ENCODE measurements around the gene SCRT2. TPM values are rescaled to one million over a fixed set of nuclear protein-coding genes. Genes with fewer than 3 reads are reported as not detected.

Gene SCRT2
- total RNA-seq, 1 experiment from 2014 or later = not detected

DNA sequence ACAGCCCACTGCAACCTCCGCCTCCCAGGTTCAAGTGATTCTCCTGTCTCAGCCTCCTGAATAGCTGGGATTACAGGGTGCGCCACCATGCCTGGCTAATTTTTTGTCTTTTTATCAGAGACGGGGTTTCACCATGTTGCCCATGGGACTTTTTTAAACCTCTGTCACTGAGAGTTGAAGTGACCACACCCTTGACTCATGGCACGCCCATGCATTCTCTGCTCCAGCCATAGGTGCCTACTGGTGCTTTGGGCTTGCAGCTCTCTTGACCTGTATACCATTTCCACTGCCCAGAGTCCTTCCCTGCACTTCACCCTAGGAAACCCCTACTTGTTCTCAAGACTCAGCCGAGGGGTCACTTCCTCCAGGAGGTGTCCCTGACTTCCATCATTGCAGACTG lies 2.4 kb upstream of the SCRT2 start:
- Histone ChIP-seq H3K27me3 (ENCODE audit: control insufficient read depth, insufficient read depth, low read length) (peaks cover 27% of the 10 kb centered on the region; the same call in 1 of the 2 replicates), H3K9me3 (ENCODE audit: control insufficient read depth, insufficient read depth, low read depth, low read length) (no peaks in the 10 kb centered on the region), H3K36me3 (ENCODE audit: control insufficient read depth, insufficient read depth, low read length) (no peaks in the 10 kb centered on the region), H3K4me3 (ENCODE audit: low read depth in 2 of 2, low read length in 2 of 2) (no peak overlapping the region), H3K4me1 (ENCODE audit: control insufficient read depth, insufficient read depth, low read length) (peaks cover 5% of the 10 kb centered on the region), H3K27ac (ENCODE audit: low read length) (no peak overlapping the region)
- in situ Hi-C loops (cut with HindIII; ENCODE audit: low pct_unique_long_range_greater_than_20kb, low sequenced_read_pairs) (no loop called here), intact Hi-C loops (cut with micrococcal nuclease; ENCODE audit: unreplicated experiment) (no loop called here)
- TF ChIP-seq TCF7L2 (IDR thresholded peaks at IDR 0.05; ENCODE audit: low read depth, low read length) = no peak
- TF ChIP-seq, protein P1, sequence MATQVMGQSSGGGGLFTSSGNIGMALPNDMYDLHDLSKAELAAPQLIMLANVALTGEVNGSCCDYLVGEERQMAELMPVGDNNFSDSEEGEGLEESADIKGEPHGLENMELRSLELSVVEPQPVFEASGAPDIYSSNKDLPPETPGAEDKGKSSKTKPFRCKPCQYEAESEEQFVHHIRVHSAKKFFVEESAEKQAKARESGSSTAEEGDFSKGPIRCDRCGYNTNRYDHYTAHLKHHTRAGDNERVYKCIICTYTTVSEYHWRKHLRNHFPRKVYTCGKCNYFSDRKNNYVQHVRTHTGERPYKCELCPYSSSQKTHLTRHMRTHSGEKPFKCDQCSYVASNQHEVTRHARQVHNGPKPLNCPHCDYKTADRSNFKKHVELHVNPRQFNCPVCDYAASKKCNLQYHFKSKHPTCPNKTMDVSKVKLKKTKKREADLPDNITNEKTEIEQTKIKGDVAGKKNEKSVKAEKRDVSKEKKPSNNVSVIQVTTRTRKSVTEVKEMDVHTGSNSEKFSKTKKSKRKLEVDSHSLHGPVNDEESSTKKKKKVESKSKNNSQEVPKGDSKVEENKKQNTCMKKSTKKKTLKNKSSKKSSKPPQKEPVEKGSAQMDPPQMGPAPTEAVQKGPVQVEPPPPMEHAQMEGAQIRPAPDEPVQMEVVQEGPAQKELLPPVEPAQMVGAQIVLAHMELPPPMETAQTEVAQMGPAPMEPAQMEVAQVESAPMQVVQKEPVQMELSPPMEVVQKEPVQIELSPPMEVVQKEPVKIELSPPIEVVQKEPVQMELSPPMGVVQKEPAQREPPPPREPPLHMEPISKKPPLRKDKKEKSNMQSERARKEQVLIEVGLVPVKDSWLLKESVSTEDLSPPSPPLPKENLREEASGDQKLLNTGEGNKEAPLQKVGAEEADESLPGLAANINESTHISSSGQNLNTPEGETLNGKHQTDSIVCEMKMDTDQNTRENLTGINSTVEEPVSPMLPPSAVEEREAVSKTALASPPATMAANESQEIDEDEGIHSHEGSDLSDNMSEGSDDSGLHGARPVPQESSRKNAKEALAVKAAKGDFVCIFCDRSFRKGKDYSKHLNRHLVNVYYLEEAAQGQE (IDR thresholded peaks at IDR 0.05; ENCODE audit: insufficient read depth in 1 of 2, low read depth in 2 of 2, low read length in 1 of 2) = no peak
- TF ChIP-seq POLR2AphosphoS5 (IDR thresholded peaks at IDR 0.05; ENCODE audit: low read depth, low read length) = no peak
- TF ChIP-seq, protein P2, sequence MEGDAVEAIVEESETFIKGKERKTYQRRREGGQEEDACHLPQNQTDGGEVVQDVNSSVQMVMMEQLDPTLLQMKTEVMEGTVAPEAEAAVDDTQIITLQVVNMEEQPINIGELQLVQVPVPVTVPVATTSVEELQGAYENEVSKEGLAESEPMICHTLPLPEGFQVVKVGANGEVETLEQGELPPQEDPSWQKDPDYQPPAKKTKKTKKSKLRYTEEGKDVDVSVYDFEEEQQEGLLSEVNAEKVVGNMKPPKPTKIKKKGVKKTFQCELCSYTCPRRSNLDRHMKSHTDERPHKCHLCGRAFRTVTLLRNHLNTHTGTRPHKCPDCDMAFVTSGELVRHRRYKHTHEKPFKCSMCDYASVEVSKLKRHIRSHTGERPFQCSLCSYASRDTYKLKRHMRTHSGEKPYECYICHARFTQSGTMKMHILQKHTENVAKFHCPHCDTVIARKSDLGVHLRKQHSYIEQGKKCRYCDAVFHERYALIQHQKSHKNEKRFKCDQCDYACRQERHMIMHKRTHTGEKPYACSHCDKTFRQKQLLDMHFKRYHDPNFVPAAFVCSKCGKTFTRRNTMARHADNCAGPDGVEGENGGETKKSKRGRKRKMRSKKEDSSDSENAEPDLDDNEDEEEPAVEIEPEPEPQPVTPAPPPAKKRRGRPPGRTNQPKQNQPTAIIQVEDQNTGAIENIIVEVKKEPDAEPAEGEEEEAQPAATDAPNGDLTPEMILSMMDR (IDR thresholded peaks at IDR 0.05) = no peak
- no peak for TF ChIP-seq SIN3A (IDR thresholded peaks at IDR 0.05; ENCODE audit: borderline replicate concordance, insufficient read depth, low read depth, low read length)
- POLR2A ChIA-PET = no interaction called here
- no TSS peak for BruUV-seq (replicated peaks)
- DNase-seq (ENCODE audit: low read depth, low spot score) (no peak), ATAC-seq (no peak)
- CTCF ChIA-PET = no interaction called here

GRCh38 chr20:676967-677366 lies 1.4 kb upstream of the SCRT2 start:
- Histone ChIP-seq H3K36me3 (ENCODE audit: control insufficient read depth, insufficient read depth, low read length) (no peaks in the 10 kb centered on the region), H3K27me3 (ENCODE audit: control insufficient read depth, insufficient read depth, low read length) (peaks cover 27% of the 10 kb centered on the region; the same call in 1 of the 2 replicates), H3K9me3 (ENCODE audit: control insufficient read depth, insufficient read depth, low read depth, low read length) (no peaks in the 10 kb centered on the region), H3K27ac (ENCODE audit: low read length) (no peak overlapping the region), H3K4me1 (ENCODE audit: control insufficient read depth, insufficient read depth, low read length) (peaks cover 5% of the 10 kb centered on the region), H3K4me3 (ENCODE audit: low read depth in 2 of 2, low read length in 2 of 2) (no peak overlapping the region)
- ChIA-PET POLR2A (no interaction called here), CTCF (interaction anchor here (0.5 kb wide), 1 partner anchor 62 kb away, joined by 3 read pairs; no protein-coding TSS in a partner anchor)
- BruUV-seq (replicated peaks) = no TSS peak
- in situ Hi-C loops (cut with HindIII; ENCODE audit: low pct_unique_long_range_greater_than_20kb, low sequenced_read_pairs) = no loop called here
- no peak for TF ChIP-seq SIN3A (IDR thresholded peaks at IDR 0.05; ENCODE audit: borderline replicate concordance, insufficient read depth, low read depth, low read length)
- TF ChIP-seq POLR2AphosphoS5 (IDR thresholded peaks at IDR 0.05; ENCODE audit: low read depth, low read length) = no peak
- TF ChIP-seq, protein P1 (IDR thresholded peaks at IDR 0.05; ENCODE audit: insufficient read depth in 1 of 2, low read depth in 2 of 2, low read length in 1 of 2) = no peak
- no peak for TF ChIP-seq TCF7L2 (IDR thresholded peaks at IDR 0.05; ENCODE audit: low read depth, low read length)
- TF ChIP-seq, protein P2 (IDR thresholded peaks at IDR 0.05) = no peak
- intact Hi-C loops (cut with micrococcal nuclease; ENCODE audit: unreplicated experiment) = no loop called here
- no peak for ATAC-seq
- no peak for DNase-seq (ENCODE audit: low read depth, low spot score)

Data from Panc1 (cell line).